ENCODE data around the gene WDR45B. TPM values are rescaled to one million over a fixed set of nuclear protein-coding genes. Genes with fewer than 3 reads are reported as not detected.

The WDR45B gene
- total RNA-seq, 2 donors from 2014 or later: 75.3 to 79.1 TPM

DNA sequence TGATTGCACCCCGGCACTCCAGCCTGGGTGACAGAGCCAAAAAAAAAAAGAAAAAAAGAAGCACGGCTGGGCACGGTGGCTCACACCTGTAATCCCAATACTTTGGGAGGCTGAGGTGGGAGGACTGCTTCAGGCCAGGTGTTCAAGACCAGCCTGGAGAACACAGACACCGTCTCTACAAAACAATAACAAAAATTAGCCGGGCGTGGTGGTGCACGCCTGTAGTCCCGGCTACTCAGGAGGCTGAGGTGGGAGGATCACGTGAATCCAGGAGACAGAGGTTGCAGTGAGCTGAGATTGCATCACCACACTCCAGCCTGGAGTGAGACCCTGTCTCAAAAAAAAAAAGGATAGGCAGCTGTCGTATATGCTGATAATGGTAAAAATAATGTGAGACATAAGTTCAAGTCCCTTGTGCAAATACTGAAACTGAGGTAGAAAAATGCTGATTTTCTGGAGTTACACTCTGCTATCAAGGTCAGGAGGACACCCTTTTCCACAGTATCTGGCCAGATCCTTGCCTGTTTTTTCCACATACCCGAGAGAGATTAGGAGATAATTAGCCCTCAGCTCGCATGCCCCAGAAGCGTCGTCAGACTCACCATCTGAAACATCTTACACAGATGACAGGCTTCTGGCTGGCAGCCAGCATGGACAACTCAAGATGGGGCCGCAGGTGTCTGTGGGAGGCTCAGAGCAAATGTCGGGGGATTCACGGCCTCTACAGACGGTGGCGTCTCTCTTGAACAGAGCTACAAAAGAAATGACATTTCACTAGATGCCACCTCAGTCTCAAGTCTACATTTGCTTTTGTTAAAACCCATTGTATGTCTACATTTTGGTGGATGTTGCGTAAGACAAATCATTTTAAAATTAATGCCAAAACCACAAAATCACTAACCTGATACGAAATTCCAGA lies 36.8 kb downstream of the WDR45B start:
- H3K4me3 Mint-ChIP-seq: no peak overlapping the region
- H3K27me3 Mint-ChIP-seq (ENCODE audit: insufficient read depth): no peaks in the 10 kb centered on the region
- Histone ChIP-seq H3K27me3 (ENCODE audit: control insufficient read depth, insufficient read depth, low read length, poor library complexity, severe bottlenecking) (no peaks in the 10 kb centered on the region), H3K27ac (ENCODE audit: low read depth, low read length) (no peak overlapping the region), H3K36me3 (ENCODE audit: control insufficient read depth, insufficient read depth, low read length) (peaks cover 57% of the 10 kb centered on the region), H3K4me1 (ENCODE audit: control insufficient read depth, insufficient read depth, low read length) (no peaks in the 10 kb centered on the region), H3K9me3 (ENCODE audit: control insufficient read depth, low read length) (no peaks in the 10 kb centered on the region), H3K9ac (ENCODE audit: extremely low read depth, low read length, poor library complexity, severe bottlenecking) (no peak overlapping the region), H3K4me3 (ENCODE audit: low read length) (no peak overlapping the region)
- no peaks in the 10 kb centered on the region for H3K4me1 Mint-ChIP-seq
- no peak overlapping the region for H3K27ac Mint-ChIP-seq
- H3K36me3 Mint-ChIP-seq (ENCODE audit: low read depth): peaks cover 58% of the 10 kb centered on the region
- no peaks in the 10 kb centered on the region for H3K9me3 Mint-ChIP-seq
- TF ChIP-seq, protein P1, sequence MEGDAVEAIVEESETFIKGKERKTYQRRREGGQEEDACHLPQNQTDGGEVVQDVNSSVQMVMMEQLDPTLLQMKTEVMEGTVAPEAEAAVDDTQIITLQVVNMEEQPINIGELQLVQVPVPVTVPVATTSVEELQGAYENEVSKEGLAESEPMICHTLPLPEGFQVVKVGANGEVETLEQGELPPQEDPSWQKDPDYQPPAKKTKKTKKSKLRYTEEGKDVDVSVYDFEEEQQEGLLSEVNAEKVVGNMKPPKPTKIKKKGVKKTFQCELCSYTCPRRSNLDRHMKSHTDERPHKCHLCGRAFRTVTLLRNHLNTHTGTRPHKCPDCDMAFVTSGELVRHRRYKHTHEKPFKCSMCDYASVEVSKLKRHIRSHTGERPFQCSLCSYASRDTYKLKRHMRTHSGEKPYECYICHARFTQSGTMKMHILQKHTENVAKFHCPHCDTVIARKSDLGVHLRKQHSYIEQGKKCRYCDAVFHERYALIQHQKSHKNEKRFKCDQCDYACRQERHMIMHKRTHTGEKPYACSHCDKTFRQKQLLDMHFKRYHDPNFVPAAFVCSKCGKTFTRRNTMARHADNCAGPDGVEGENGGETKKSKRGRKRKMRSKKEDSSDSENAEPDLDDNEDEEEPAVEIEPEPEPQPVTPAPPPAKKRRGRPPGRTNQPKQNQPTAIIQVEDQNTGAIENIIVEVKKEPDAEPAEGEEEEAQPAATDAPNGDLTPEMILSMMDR (conservative IDR thresholded peaks at IDR 0.05): no peak
- peak; percentile 47 for DNase-seq
- WGBS, 2 experiments (ENCODE audit: insufficient coverage in 1 of 2, insufficient read length in 1 of 2): 84 to 89% methylated on average over 16 to 21 of the region's 21 CpGs

DNA sequence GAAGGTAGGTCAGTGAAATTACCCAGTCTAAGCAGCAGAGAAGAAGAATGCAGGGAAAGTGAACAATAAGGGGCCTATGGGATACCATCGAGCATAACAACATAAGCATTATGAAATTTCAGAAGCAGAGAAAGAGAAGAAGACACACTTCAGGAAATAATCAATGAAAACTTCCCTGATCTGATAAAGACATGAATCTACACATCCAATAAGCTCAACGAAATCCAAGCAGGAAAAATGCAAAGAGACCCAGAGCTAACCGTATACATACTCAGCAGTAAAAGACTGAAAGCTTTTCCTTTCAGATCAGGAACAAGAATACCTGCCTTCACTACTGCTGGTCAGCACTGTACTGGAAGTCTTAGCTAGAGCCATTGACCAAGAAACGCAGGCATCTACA lies 38.6 kb downstream of the WDR45B start:
- Mint-ChIP-seq H3K27ac (no peak overlapping the region), H3K27me3 (ENCODE audit: insufficient read depth) (no peaks in the 10 kb centered on the region), H3K36me3 (ENCODE audit: low read depth) (peaks cover 61% of the 10 kb centered on the region), H3K4me3 (no peak overlapping the region), H3K4me1 (no peaks in the 10 kb centered on the region), H3K9me3 (peaks cover 2% of the 10 kb centered on the region)
- WGBS, 2 experiments (ENCODE audit: insufficient coverage in 1 of 2, insufficient read length in 1 of 2): 96% methylated on average over 3 to 4 of the region's 4 CpGs
- Histone ChIP-seq H3K27ac (ENCODE audit: low read depth, low read length) (no peak overlapping the region), H3K4me3 (ENCODE audit: low read length) (no peak overlapping the region), H3K4me1 (ENCODE audit: control insufficient read depth, insufficient read depth, low read length) (no peaks in the 10 kb centered on the region), H3K27me3 (ENCODE audit: control insufficient read depth, insufficient read depth, low read length, poor library complexity, severe bottlenecking) (no peaks in the 10 kb centered on the region), H3K9ac (ENCODE audit: extremely low read depth, low read length, poor library complexity, severe bottlenecking) (no peak overlapping the region), H3K9me3 (ENCODE audit: control insufficient read depth, low read length) (no peaks in the 10 kb centered on the region), H3K36me3 (ENCODE audit: control insufficient read depth, insufficient read depth, low read length) (peaks cover 56% of the 10 kb centered on the region)
- TF ChIP-seq, protein P1 (conservative IDR thresholded peaks at IDR 0.05): no peak
- no peak for DNase-seq

DNA sequence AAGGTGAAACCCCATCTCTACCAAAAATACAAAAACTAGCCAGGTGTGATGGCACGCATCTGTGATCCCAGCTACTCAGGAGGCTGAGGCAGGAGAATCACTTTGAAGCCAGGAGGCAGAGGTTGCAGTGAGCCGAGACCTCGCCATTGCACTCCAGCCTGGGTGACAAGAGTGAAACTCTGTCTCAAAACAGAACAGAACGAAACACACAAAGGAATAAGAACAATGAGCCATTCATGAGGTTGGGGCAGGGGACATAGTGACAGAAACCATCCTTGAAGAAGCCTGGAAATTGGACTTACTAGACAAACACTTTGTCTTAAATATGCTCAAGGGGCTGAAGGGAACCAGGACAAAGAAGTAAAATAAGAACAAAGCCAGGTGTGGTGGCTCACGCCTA lies 39.4 kb downstream of the WDR45B start:
- no peaks in the 10 kb centered on the region for H3K9me3 ChIP-seq (ENCODE audit: control insufficient read depth, low read length)
- TF ChIP-seq, protein P1 (conservative IDR thresholded peaks at IDR 0.05): no peak
- no peak overlapping the region for H3K27ac ChIP-seq (ENCODE audit: low read depth, low read length)
- Mint-ChIP-seq H3K4me1 (no peaks in the 10 kb centered on the region), H3K9me3 (peaks cover 2% of the 10 kb centered on the region), H3K36me3 (ENCODE audit: low read depth) (peaks cover 64% of the 10 kb centered on the region), H3K27me3 (ENCODE audit: insufficient read depth) (no peaks in the 10 kb centered on the region), H3K27ac (peak overlapping the region; percentile 26), H3K4me3 (no peak overlapping the region)
- no peaks in the 10 kb centered on the region for H3K4me1 ChIP-seq (ENCODE audit: control insufficient read depth, insufficient read depth, low read length)
- DNase-seq: no peak
- no peak overlapping the region for H3K9ac ChIP-seq (ENCODE audit: extremely low read depth, low read length, poor library complexity, severe bottlenecking)
- H3K27me3 ChIP-seq (ENCODE audit: control insufficient read depth, insufficient read depth, low read length, poor library complexity, severe bottlenecking): no peaks in the 10 kb centered on the region
- H3K36me3 ChIP-seq (ENCODE audit: control insufficient read depth, insufficient read depth, low read length): peaks cover 61% of the 10 kb centered on the region
- WGBS, 2 experiments (ENCODE audit: insufficient coverage in 1 of 2, insufficient read length in 1 of 2): 65 to 75% methylated on average over 4 to 5 of the region's 5 CpGs
- no peak overlapping the region for H3K4me3 ChIP-seq (ENCODE audit: low read length)
